Tibial artery (tissue), 4 donors: ENCODE measurements around the gene SAMD7.

Experiments used
- DNase-seq, 2 donors: peaks; one replicate each; pipeline ENCODE4 v3.0.0-alpha.2; 2019
- H3K27ac ChIP-seq, 2 donors: fragments of 200-600 bp; sonication (generic) in 1 of 2; 1 replicate in 1 of 2; 2 replicates in 1 of 2; pipeline ENCODE4 v1.5.1; 2018 to 2019; ENCODE audit warnings: mild to moderate bottlenecking in 1 of 2
- H3K27me3 ChIP-seq, 2 donors: fragments of 200-600 bp; sonication (generic) in 1 of 2; one replicate each; pipeline versions ENCODE4 v1.5.1 to v1.6.0; 2016 to 2019
- H3K36me3 ChIP-seq, 3 donors: fragments of 200-600 bp; sonication (generic) in 2 of 3; one replicate each; pipeline ENCODE4 v1.5.1; 2016 to 2019; ENCODE audit warnings: mild to moderate bottlenecking in 2 of 3
- H3K4me1 ChIP-seq, 4 donors: fragments of 200-600 bp; sonication (generic) in 2 of 4; 1 replicate in 3 of 4; 2 replicates in 1 of 4; pipeline ENCODE4 v1.5.1; 2016 to 2019
- H3K4me3 ChIP-seq, 2 donors: fragments of 200-600 bp; sonication (generic) in 1 of 2; 1 replicate in 1 of 2; 2 replicates in 1 of 2; pipeline ENCODE4 v1.5.1; 2018 to 2019; ENCODE audit warnings: mild to moderate bottlenecking in 2 of 2
- H3K9me3 ChIP-seq, 3 donors: fragments of 200-600 bp; sonication (generic) in 1 of 3; one replicate each; pipeline ENCODE4 v1.5.1; 2016 to 2019
- intact Hi-C: fragments of 100-400 bp; cut with DNase I; formaldehyde crosslinking; loops from one replicate; pipeline ENCODE4 v1.15.0; 2023; ENCODE audit warnings: low total_unique reads
- TF ChIP-seq, protein P1 (sequence below), 2 experiments: fragments of 200-600 bp in 1 of 2; fragments of 450-650 bp in 1 of 2; IDR thresholded peaks; one replicate each; pipeline ENCODE4 v1.5.1; 2017 to 2019; ENCODE audit warnings: antibody characterized with exemption in 2 of 2, mild to moderate bottlenecking in 1 of 2, moderate library complexity in 1 of 2

Gene SAMD7

GRCh38 chr3:169931747-169932520, 20.6 kb downstream of the SAMD7 start:
- H3K9me3 ChIP-seq: no peaks in the 10 kb centered on the region
- H3K27me3 ChIP-seq: peaks cover 0 to 4% of the 10 kb centered on the region in 2 donors
- no peak for DNase-seq
- TF ChIP-seq, protein P1, sequence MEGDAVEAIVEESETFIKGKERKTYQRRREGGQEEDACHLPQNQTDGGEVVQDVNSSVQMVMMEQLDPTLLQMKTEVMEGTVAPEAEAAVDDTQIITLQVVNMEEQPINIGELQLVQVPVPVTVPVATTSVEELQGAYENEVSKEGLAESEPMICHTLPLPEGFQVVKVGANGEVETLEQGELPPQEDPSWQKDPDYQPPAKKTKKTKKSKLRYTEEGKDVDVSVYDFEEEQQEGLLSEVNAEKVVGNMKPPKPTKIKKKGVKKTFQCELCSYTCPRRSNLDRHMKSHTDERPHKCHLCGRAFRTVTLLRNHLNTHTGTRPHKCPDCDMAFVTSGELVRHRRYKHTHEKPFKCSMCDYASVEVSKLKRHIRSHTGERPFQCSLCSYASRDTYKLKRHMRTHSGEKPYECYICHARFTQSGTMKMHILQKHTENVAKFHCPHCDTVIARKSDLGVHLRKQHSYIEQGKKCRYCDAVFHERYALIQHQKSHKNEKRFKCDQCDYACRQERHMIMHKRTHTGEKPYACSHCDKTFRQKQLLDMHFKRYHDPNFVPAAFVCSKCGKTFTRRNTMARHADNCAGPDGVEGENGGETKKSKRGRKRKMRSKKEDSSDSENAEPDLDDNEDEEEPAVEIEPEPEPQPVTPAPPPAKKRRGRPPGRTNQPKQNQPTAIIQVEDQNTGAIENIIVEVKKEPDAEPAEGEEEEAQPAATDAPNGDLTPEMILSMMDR (IDR thresholded peaks at IDR 0.05): no peak
- no peaks in the 10 kb centered on the region for H3K4me1 ChIP-seq
- no peaks in the 10 kb centered on the region for H3K36me3 ChIP-seq
- no peak overlapping the region for H3K27ac ChIP-seq
- H3K4me3 ChIP-seq: no peak overlapping the region
- intact Hi-C loops: no loop called here

DNA sequence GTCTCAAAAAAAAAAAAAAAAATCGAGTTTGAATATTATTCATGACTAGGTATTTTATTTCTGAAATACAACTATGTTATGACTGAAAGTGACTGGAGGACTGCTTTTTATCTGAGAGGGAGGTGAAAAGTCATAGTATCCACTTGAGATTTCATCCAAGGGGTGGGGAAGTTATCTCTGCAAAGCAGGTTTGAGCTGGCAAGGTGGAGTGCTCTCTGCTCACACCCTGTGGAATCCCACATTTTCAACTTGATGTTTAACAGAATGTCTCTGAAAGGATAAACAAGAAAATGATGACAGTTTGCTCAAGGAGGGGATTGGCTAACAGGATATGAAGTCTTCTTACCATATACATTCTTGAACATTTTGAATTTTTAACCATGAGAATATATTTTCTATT, 27.9 kb downstream of the SAMD7 start:
- intact Hi-C loops: no loop called here
- no peaks in the 10 kb centered on the region for H3K9me3 ChIP-seq
- TF ChIP-seq, protein P1 (IDR thresholded peaks at IDR 0.05): no peak
- no peak for DNase-seq
- no peak overlapping the region for H3K4me3 ChIP-seq
- no peaks in the 10 kb centered on the region for H3K4me1 ChIP-seq
- H3K36me3 ChIP-seq: no peaks in the 10 kb centered on the region
- H3K27me3 ChIP-seq: peaks cover 0 to 10% of the 10 kb centered on the region in 2 donors
- H3K27ac ChIP-seq: no peak overlapping the region

DNA sequence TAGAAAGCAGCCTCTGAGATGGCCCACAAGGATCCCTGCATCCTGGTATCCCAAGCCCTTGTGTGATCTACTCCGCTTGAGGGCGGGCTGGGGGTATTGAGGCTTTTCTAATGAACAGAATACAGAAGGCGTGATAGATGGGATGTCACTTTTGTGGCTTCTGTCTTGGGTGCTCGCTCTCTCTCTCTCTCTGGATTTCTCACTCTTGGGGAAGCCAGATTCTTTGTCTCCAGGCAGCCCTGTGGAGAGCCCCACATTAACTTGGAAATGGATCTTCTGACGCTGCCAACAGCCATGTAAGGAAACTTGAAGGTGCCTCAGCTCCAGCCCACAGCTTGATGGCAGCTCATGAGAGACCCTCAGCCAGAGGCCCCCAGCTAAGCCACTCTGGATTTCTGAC, 28.4 kb downstream of the SAMD7 start:
- Histone ChIP-seq H3K27ac (no peak overlapping the region), H3K4me1 (no peaks in the 10 kb centered on the region), H3K27me3 (peaks cover 0 to 10% of the 10 kb centered on the region in 2 donors), H3K9me3 (no peaks in the 10 kb centered on the region), H3K4me3 (no peak overlapping the region), H3K36me3 (no peaks in the 10 kb centered on the region)
- TF ChIP-seq, protein P1 (IDR thresholded peaks at IDR 0.05): no peak
- no peak for DNase-seq
- intact Hi-C loops: no loop called here

DNA sequence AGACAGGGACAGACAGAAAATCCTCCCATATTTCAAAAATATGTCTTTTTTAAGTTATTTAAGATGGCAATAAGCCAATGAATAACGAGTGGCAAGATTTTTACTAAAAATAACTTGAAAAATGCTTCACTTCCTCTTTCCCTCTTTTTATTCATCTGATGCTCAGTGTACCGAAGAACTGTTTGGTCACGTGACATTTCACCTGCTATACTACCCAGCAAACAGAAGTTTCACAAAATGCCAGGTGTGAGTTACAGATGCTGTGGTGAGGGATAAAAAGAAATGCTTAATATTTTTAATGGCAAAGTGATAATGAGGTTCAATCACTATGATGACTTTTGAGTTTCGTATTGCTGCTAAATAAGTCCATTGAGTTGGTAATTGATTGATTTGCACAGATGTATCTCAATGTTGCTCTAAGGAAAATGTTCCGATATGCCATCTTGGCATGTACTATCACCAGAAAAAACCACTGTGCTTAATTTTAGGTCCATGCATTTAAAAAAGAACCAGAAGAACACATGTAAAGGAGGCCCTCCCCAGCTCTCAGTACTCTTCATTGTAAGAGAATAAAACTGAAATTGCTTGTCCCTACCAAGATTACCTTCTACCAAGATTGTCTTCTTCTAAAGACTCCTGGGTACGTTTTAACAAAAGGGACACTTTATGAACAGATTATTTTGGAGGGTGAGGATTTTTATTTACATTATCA, 29.3 kb downstream of the SAMD7 start:
- intact Hi-C loops: no loop called here
- no peaks in the 10 kb centered on the region for H3K9me3 ChIP-seq
- no peak for DNase-seq
- H3K4me3 ChIP-seq: no peak overlapping the region
- peaks cover 0 to 10% of the 10 kb centered on the region in 2 donors for H3K27me3 ChIP-seq
- TF ChIP-seq, protein P1 (IDR thresholded peaks at IDR 0.05): no peak
- H3K4me1 ChIP-seq: no peaks in the 10 kb centered on the region
- H3K27ac ChIP-seq: no peak overlapping the region
- H3K36me3 ChIP-seq: no peaks in the 10 kb centered on the region

GRCh38 chr3:169945313-169945712, 33.9 kb downstream of the SAMD7 start:
- no peaks in the 10 kb centered on the region for H3K9me3 ChIP-seq
- peaks cover 0 to 6% of the 10 kb centered on the region in 2 donors for H3K27me3 ChIP-seq
- no peaks in the 10 kb centered on the region for H3K4me1 ChIP-seq
- no peaks in the 10 kb centered on the region for H3K36me3 ChIP-seq
- peak in 1 of 2 donors; percentile 33 for DNase-seq
- no peak overlapping the region for H3K4me3 ChIP-seq
- intact Hi-C loops: no loop called here
- TF ChIP-seq, protein P1 (IDR thresholded peaks at IDR 0.05): no peak
- H3K27ac ChIP-seq: no peak overlapping the region
